Stimulated activated CD4-positive, alpha-beta T cell treated with anti-CD3 and anti-CD28 coated beads, Interleukin-2, amount 100 ng/mL, for 48 hours (primary cell): ENCODE measurements around the gene XYLT1.

Source experiments
- DNase-seq, 2 donors: peaks; one replicate each; pipeline ENCODE4 v3.0.0-alpha.2; 2020

The XYLT1 gene

GRCh38 chr16:17392857-17393692 lies 77.7 kb downstream of the XYLT1 start:
- no peak for DNase-seq

- no peak for DNase-seq
Measured at GRCh38 chr16:17392127-17392856, 78.5 kb downstream of the XYLT1 start.

GRCh38 chr16:17391715-17392114 lies 79.0 kb downstream of the XYLT1 start:
- DNase-seq: no peak

GRCh38 chr16:17389384-17389783 lies 81.4 kb downstream of the XYLT1 start:
- DNase-seq: no peak

- no peak for DNase-seq
Measured at GRCh38 chr16:17387256-17387655, 83.5 kb downstream of the XYLT1 start.

GRCh38 chr16:17386229-17386628 lies 84.5 kb downstream of the XYLT1 start:
- no peak for DNase-seq

- DNase-seq: no peak
Measured at GRCh38 chr16:17384471-17384870, 86.3 kb downstream of the XYLT1 start.

GRCh38 chr16:17382949-17383863 lies 87.6 kb downstream of the XYLT1 start:
- DNase-seq: no peak

- DNase-seq: no peak
Measured at GRCh38 chr16:17382514-17382913, 88.2 kb downstream of the XYLT1 start.

GRCh38 chr16:17381784-17382183 lies 89.0 kb downstream of the XYLT1 start:
- no peak for DNase-seq

GRCh38 chr16:17380613-17381012 lies 90.1 kb downstream of the XYLT1 start:
- DNase-seq: no peak

GRCh38 chr16:17379121-17379571 lies 91.6 kb downstream of the XYLT1 start:
- no peak for DNase-seq

GRCh38 chr16:17377360-17378324 lies 93.1 kb downstream of the XYLT1 start:
- DNase-seq: no peak

- DNase-seq: no peak
Measured at GRCh38 chr16:17375461-17376304, 95.1 kb downstream of the XYLT1 start.

GRCh38 chr16:17374668-17375255 lies 96.0 kb downstream of the XYLT1 start:
- DNase-seq: no peak

- no peak for DNase-seq
Measured at GRCh38 chr16:17373533-17373932, 97.2 kb downstream of the XYLT1 start.

- no peak for DNase-seq
Measured at GRCh38 chr16:17372386-17372785, 98.4 kb downstream of the XYLT1 start.

- no peak for DNase-seq
Measured at GRCh38 chr16:17371299-17371698, 99.5 kb downstream of the XYLT1 start.

GRCh38 chr16:17370731-17371285 lies 100.0 kb downstream of the XYLT1 start:
- DNase-seq: no peak

- DNase-seq: no peak
Measured at GRCh38 chr16:17370223-17370707, 100.5 kb downstream of the XYLT1 start.
